Stimulated activated CD4-positive, alpha-beta T cell treated with anti-CD3 and anti-CD28 coated beads, TNF-alpha, amount 100 ng/mL, for 48 hours (primary cell): ENCODE measurements around the gene DMGDH.

Experiments used
- DNase-seq, 3 donors: peaks; one replicate each; pipeline ENCODE4 v3.0.0-alpha.2; 2020; ENCODE audit warnings: low read depth in 3 of 3

The DMGDH gene

GRCh38 chr5:78974601-78975000 is 94.9 kb downstream of the DMGDH start:
- no peak for DNase-seq

GRCh38 chr5:78974011-78974410 is 95.5 kb downstream of the DMGDH start:
- DNase-seq = no peak

DNA sequence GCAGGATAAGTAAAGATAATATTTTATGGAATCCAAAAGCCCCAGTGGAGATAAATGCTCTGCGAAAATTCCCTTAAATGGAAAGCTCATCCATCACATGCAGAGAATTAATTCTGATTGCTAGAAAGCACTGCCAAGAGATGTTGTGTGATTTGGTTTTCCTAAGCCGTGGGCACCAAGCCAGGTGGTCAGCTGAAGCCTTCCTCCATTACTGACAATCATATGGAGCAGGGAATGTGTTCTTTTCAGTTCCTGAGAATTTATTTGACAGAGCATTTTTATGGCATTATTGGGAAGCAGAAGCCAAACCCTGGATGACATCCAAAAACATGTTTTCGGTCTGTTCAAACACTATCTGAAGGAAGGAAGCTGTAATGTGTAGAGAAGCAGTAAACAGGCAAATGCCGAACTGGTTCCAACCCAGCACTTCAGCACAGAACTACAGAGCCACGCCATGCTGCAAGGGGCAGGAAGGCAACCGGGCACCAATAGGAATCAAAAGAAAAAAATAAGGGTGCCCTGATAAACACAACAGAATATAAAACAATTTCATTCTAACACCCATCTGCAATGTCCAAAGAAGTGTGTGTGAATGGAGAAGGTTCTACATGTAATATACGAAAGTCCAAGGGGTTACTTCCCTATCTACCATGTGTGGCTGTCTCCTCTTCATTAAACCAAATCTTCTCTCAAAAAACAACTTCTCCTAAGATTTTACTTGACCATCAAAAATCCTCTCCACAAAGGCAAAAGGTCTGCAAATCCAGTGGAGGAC is 96.6 kb downstream of the DMGDH start:
- DNase-seq = no peak

- no peak for DNase-seq
These were observed 97.5 kb downstream of the DMGDH start for GRCh38 chr5:78971998-78972397.

GRCh38 chr5:78968781-78969180 is 100.7 kb downstream of the DMGDH start:
- DNase-seq = no peak

GRCh38 chr5:78964889-78965288 is 104.6 kb downstream of the DMGDH start:
- no peak for DNase-seq

DNA sequence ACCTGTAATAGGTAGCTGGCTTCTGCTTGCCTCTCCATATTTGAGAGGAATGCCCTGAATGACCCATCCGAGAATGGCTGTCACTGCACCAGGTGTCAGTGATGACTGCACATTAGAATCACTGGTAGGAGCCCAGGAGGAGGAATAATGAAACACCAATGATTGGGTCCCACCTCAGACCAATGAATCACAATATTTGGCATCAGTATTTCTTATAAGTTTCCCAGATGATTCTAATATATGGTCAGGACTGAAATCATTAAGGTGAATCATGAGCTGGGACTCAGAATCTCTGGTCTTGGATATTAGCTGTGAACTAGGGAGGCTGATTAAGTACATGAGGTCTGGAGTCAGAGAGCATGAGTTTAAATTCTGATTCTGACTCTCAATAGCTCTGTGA is 107.7 kb downstream of the DMGDH start:
- no peak for DNase-seq

- no peak for DNase-seq
These were observed 109.7 kb downstream of the DMGDH start for GRCh38 chr5:78959767-78960166.

GRCh38 chr5:78958672-78959445 is 110.6 kb downstream of the DMGDH start:
- DNase-seq = no peak

DNA sequence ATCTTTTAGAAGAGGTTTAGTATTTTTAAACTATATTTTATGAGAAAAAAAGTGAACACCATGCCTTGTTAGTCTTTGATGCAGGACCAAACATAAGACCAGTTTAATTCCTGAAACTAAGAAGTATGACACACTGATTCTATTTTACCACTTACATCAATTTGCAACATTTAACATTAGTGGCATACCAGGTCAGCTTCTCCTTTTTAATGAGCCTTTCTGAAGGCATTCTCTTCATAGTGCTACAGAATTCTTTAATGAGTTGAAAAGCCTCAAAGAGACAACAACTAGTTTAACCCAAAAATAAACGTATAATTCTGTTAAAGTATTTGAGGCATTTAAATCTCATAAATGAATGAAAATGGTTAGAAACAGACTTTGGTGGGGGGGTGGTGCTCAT is 112.6 kb downstream of the DMGDH start:
- no peak for DNase-seq

DNA sequence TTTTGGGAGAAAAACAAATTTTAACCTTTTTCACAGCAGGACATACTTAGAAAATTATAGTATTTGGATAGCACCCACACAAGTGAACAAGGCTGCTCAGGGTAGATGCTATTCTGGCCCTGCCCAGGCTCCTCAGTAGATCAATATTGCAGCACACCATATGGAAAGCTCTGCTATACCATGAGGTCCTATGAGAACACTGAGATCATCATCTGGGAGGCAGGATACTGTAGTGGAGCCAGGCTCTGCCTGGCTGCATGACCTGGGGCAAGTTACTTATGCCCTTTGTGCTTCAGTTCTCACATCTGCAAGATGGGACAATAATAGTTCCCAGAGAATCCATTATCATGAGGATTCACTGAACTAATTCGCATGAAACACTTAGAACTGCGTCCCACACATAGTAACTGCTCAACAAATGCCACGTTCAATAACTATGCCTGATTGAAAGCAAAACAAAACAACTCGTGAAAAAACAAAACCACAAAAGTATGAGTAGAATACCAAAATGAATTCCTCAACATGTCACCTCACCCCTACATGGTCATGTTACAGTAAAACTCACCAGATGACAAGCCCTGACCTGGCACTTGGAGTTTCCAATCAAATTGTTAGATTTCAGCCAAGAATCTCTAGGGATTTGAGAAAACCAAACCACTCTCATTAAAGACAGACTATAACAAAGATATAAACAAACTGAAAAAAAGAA is 116.2 kb downstream of the DMGDH start:
- DNase-seq = no peak
